ENCODE measurements around the gene STS. TPM values are rescaled to one million over a fixed set of nuclear protein-coding genes. Genes with fewer than 3 reads are reported as not detected.

STS gene, protein sequence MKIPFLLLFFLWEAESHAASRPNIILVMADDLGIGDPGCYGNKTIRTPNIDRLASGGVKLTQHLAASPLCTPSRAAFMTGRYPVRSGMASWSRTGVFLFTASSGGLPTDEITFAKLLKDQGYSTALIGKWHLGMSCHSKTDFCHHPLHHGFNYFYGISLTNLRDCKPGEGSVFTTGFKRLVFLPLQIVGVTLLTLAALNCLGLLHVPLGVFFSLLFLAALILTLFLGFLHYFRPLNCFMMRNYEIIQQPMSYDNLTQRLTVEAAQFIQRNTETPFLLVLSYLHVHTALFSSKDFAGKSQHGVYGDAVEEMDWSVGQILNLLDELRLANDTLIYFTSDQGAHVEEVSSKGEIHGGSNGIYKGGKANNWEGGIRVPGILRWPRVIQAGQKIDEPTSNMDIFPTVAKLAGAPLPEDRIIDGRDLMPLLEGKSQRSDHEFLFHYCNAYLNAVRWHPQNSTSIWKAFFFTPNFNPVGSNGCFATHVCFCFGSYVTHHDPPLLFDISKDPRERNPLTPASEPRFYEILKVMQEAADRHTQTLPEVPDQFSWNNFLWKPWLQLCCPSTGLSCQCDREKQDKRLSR
- total RNA-seq (2014; rRNA removed; shearing (Covaris generic)): 1.7 and 2.6 TPM in 2 replicates

DNA sequence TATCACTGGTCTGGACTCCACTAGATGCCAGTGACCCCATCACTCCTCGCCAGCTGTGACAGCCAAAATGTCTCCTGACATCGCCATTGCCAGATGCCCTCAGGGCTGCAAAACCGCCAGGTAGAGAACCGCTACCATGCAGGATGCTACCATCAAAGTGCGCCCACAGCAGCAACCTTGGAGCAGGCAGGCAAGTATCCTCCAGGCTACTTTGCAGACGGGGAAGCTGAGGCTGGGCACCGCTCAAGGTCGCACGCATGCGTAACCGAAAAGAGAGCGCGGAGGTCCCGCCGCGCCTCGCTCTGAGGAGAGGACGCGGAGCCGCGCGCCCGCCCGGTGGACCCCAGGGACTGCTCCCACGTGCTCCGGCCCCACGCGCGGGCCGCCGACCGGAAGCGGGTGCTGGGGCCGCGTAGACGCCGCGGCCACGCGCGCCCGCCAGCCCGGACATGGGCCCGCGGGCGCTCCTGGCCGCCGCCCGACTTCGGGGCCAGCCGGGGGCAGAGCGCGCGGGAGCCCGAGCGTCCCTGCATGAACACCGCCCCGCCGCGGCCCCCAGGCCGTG is at the start of gene STS:
Gene STS (plus strand): TSS at position 300 of the 565 bp plus-strand sequence. CDS start 105,488 bp downstream, outside the sequence.
- DNase-seq (ENCODE audit: low spot score): peak; percentile 29

DNA sequence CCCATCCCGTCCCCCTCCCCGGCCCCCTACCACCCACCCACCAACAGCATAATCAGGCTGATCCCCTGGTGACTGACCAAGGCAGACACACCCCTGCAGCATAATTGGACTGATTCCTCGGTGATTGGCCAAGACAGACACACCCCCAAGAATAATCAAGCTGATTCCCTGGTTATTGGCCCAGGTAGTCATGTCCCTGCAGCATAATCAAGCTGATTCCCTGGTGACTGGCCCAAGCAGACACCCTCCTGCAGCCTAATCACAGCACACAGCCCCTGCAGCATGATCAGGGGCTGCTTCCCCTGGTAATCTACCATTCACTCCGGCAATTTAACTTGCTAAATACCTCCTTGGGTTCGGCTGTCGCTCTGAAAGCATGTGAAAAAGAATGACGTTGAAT is 47.5 kb upstream of the STS start:
- no peak for DNase-seq (ENCODE audit: low spot score)

DNA sequence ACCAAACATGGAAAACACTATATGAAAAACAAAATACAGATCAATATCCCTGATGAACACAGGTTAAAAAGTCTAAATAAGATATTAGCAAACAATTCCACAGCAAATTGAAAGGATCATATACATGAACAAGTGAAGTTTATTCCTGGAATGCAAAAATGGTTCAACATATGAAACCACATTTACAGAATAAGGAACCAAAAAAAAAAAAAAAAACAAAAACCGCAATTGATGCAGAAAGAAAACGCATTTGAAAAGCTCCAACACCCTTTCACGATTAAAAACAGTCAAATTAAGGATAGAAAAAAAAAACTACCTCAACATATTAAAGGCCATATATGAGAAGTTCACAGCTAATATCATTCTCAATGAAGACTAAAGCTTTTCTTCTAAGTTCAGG is 45.4 kb upstream of the STS start:
- DNase-seq (ENCODE audit: low spot score): no peak

- no peak for DNase-seq (ENCODE audit: low spot score)
These were observed 40.9 kb upstream of the STS start for GRCh38 chrX:7106649-7107048.

DNA sequence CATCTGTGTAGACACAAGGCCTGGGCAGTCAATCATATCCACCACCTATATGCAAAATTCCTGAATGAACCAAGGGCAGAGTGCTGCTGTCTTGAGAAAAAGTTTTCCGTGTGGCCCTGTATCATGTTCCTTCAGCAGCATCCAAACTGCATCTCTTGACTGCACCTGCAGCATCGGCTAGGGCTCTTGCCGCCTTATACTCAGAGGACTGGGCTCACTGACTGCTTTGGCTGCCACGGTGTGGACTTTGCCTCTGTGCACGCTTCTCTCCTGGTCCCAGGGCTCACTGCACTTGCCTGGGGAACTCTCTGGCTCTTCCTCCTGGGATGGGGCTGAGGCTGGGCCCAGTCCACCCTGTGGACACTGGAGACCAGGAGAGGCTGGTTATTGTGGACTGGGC is 39.5 kb upstream of the STS start:
- no peak for DNase-seq (ENCODE audit: low spot score)

GRCh38 chrX:7109049-7109531 is 38.4 kb upstream of the STS start:
- DNase-seq (ENCODE audit: low spot score): no peak

DNA sequence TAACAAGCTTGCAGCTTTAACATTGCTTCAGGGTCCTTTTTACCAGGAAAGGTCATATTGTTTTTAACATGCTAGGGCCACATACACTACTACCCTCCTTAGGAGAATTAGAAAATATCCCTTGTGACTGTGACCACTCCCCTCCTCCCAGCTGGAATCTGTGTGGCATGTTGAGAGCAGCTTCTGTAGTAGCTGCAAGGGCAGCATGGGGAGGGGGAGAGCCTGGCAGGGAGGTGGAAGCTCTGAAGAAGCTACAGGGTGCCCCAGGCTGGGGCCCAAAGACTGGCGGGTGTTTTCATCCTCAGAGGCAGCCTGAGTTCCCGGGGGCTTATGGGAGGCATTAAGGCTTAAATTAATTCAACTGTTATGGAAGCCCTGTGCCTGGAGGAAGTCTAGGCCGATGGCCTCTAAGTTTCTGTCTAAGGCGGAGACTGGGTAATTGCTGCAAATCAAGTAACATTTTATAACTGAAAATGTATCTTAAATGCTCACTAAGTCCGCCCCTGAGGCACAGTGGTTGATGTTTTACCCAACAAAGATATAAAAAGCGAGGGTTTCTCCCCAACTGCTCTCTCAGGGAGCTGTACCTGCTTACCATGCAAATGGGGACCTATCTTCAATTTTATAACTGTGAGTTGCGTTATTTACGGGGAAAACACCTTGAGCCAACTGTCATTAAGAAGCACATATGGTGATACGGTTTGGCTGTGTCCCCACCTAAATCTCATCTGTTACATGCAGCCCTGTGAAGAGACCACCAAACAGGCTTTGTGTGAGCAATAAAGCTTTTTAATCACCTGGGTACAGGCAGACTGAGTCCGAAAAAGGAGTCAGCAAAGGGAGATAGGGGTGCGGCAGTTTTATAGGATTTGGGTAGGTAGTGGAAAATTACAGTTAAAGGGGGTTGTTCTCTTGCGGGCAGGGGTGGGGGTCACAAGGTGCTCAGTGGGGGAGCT is 37.4 kb upstream of the STS start:
- no peak for DNase-seq (ENCODE audit: low spot score)

GRCh38 chrX:7110821-7111276 is 36.7 kb upstream of the STS start:
- no peak for DNase-seq (ENCODE audit: low spot score)

DNA sequence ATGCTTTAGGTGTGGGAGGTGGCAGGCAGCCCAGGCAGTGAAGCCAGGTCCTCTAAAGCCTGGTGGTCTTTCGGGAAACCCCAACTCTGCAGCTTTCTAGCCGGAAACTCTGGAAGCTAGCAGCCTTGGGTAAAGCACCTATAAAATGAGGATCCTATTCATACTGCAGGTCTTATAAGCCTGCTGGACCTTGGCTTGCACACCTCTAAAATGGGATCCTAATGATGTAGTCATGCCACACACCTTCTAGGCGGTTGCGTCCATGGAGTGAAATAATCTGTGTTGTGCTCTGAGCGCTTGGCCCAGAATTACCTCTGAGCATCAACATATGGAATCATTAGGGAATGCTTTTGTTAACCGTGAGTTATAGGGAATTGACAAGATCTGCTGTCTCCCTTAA is 36.0 kb upstream of the STS start:
- no peak for DNase-seq (ENCODE audit: low spot score)

- DNase-seq (ENCODE audit: low spot score): no peak
These were observed 35.4 kb upstream of the STS start for GRCh38 chrX:7112071-7112470.

DNA sequence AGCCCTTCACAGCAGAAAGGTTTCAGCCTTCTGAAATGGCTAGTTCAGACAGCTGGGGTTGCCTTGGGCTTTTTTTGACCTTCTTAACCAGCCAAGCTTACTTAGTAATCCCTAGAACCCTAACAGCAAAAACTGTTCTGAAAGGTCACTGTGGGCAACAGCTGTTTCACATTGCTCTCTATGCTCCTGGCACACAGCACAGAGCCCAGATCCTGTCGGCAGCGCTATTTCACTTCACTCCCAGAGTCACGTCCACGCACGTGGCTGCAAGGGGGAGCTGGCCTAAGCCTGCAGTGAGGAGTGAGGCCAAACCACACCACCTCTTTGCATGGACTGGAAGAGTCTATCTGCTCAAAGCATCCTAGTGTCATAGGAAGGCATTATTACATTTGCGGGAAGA is 32.0 kb upstream of the STS start:
- no peak for DNase-seq (ENCODE audit: low spot score)

GRCh38 chrX:7116081-7116480 is 31.4 kb upstream of the STS start:
- DNase-seq (ENCODE audit: low spot score): no peak

DNA sequence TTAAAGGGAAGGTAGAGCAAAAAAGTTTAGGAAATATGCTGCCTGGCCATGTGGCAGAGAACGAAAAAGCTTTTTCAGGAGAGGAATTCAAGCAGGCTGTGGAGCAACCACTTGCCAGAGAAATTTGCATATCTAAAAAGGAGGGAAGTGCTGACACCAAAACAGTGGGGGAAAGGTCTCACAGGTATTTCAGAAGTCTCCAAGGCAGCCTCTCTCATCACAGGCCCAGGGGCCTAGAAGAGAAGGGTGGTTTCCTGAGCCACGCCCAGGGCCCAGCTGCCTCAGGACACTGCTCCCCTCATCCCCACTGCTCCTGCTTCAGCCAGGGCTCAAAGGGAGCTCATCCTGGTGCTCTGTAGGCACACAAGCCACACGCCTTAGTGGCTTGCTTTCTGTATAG is 29.9 kb upstream of the STS start:
- no peak for DNase-seq (ENCODE audit: low spot score)

GRCh38 chrX:7119950-7120877 is 27.3 kb upstream of the STS start:
- DNase-seq (ENCODE audit: low spot score): peak; percentile 73

DNA sequence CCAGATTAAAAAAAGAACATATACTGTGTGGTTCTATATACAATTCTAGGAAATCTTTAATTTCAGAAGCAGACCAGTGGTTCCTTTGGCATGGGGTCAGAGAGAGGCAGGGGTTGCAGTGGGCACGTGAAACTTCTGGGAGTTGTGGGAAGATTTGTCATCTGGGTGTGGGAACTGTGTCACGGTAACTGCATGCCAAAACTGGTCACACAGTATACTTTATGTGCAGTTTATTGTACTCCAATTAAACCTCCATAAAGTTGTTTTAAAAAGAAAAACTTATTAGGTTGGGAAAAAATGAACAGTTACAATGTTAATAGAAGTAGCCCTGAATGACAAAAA is 26.7 kb upstream of the STS start:
- DNase-seq (ENCODE audit: low spot score): no peak

DNA sequence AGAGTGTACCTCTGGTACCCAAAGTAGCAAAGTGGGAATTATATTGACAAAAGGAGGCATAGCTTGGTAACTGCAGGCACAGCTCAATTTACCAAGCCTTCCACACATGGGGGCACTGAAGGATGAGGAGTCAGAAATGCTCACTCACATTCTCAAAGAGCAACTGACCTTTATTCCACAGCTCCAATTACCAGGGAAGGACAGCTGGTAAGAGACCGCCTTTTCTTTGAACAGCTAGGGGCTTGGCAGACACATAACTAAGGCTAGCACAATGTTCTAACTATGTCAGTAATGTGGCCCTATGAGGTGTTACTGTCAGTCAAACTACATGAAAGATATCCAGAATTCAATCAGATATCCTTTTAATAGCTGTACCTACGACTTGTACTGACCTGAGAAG is 20.5 kb upstream of the STS start:
- no peak for DNase-seq (ENCODE audit: low spot score)

- DNase-seq (ENCODE audit: low spot score): peak; percentile 27
These were observed 15.9 kb upstream of the STS start for GRCh38 chrX:7131621-7132020.

DNA sequence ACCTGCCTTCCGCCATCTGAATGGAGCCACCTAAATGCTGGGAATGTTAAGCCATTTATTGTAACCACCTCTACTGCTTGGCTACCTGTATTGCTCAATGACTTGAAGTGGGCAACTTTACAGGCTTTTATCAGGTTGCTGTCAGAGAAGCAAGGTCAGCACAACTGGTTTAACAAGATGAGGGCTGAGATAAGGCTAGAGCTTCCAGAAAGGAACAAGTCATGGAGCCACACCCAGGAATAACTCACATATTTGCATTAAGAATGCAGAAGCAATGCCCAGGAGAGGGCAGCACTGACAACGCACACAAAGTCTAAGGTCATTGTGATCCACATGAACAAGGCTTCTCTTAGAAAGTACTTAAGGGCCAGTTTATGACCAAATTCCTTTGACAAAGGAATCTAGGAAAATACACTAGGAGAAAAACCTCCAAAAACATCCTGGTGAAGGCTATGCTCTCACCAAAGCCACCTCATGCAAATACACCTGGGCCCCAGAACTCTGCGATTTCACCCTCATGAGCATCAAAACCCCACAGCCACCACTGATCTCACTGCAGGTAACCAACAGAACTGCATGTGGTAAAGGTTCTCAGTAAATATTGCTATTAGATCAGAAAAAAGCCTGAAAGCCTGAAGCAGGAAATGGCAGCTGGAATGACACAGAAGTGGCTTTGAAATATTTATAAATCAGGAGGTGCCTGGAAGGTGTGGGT is 15.0 kb upstream of the STS start:
- peak; percentile 93 for DNase-seq (ENCODE audit: low spot score)

DNA sequence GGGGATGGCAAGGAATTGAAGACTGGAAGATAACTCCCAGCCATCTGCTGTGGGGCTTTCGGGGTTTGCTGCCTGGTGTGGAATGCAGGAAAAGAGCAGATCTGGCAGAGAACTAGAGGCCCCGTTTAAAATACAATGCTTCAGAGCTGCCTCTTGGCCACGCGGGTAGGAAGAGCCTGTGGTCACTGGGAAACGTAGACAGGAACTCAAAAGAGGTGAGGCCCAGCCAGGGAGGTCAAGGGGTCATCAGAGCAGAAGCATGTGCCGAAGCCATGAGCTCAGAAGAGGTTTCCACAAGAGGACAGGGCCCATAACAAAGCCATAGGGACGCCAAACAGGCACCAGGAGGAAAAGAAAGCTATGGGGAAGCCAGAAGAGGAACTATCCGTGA is 14.5 kb upstream of the STS start:
- peak; percentile 46 for DNase-seq (ENCODE audit: low spot score)

DNA sequence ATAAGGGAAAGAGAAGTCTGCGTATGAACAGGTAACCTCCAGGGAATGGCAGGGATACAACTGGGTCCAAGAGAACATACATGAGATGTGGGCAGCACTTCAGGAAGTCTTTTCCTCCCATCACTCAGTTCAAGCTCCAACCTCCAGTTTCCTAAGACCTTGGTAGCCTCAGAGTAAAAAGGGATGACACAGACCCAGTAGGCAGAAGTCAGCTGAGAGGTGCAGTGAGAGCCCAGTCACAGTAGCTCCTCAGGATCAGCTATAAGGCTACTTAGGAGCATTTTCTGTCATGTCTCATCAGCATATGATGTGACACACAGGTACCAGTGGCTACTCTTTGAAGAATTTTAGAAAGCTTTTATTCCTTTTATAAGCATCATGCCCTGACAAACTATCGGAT is 12.5 kb upstream of the STS start:
- no peak for DNase-seq (ENCODE audit: low spot score)

Data from HT-29 (cell line).